OCI-LY7 (cell line): Measurements from ENCODE around the gene MAGEA8.

ENCODE experiments used
- EZH2phosphoT487 ChIP-seq: fragments of 200-600 bp; sonication (generic); IDR thresholded peaks from 2 replicates; pipeline ENCODE4 v1.6.1; 2018; ENCODE audit warnings: low read depth, borderline replicate concordance, mild to moderate bottlenecking, mixed run types, antibody characterized with exemption, low read length, moderate library complexity, mixed read lengths
- TF ChIP-seq, protein P1 (sequence below): fragments of 200-600 bp; sonication (generic); conservative IDR thresholded peaks from 2 replicates; pipeline ENCODE4 v1.5.1; 2014; ENCODE audit warnings: mild to moderate bottlenecking, antibody characterized with exemption, low read length, moderate library complexity, mixed read lengths

- TF ChIP-seq, protein P1, sequence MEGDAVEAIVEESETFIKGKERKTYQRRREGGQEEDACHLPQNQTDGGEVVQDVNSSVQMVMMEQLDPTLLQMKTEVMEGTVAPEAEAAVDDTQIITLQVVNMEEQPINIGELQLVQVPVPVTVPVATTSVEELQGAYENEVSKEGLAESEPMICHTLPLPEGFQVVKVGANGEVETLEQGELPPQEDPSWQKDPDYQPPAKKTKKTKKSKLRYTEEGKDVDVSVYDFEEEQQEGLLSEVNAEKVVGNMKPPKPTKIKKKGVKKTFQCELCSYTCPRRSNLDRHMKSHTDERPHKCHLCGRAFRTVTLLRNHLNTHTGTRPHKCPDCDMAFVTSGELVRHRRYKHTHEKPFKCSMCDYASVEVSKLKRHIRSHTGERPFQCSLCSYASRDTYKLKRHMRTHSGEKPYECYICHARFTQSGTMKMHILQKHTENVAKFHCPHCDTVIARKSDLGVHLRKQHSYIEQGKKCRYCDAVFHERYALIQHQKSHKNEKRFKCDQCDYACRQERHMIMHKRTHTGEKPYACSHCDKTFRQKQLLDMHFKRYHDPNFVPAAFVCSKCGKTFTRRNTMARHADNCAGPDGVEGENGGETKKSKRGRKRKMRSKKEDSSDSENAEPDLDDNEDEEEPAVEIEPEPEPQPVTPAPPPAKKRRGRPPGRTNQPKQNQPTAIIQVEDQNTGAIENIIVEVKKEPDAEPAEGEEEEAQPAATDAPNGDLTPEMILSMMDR, result no peak
- TF ChIP-seq EZH2phosphoT487, result no peak
These were observed 31.2 kb upstream of the MAGEA8 start for GRCh38 chrX:149849787-149850186.
